ENCODE results near the gene HEATR9. TPM values are rescaled to one million over a fixed set of nuclear protein-coding genes. Genes with fewer than 3 reads are reported as not detected.

The HEATR9 gene
- total and polyA plus RNA-seq, 2 donors (not counting 3 experiments of a cell fraction or from before 2014, with no cell fraction given): not detected

GRCh38 chr17:35846055-35846809 is 22.5 kb downstream of the HEATR9 start:
- H3K36me3 ChIP-seq (ENCODE audit: control insufficient read depth in 2 of 2, extremely low read depth in 1 of 2, insufficient read depth in 2 of 2, low read length in 2 of 2): peaks cover 37 to 44% of the 10 kb centered on the region in 2 experiments
- no peak overlapping the region for H3K9ac ChIP-seq (replicated peaks; ENCODE audit: extremely low read depth, insufficient read depth, low read length)
- H3K9me1 ChIP-seq (replicated peaks; ENCODE audit: control insufficient read depth, extremely low read depth, insufficient read depth, low read length): no peaks in the 10 kb centered on the region
- ChIA-PET CTCF (interaction anchor here (0.8 to 4.1 kb wide), 3 partner anchors 31 to 303 kb away, joined by 3 to 31 read pairs (median 4); no protein-coding TSS in a partner anchor), POLR2A (no interaction called here)
- intact Hi-C loops (cut with micrococcal nuclease) (loop anchor here (10.0 kb wide), 2 partner anchors 99 to 229 kb away; partner anchors contain the start of gene LYZL6), dilution Hi-C loops (cut with MboI; ENCODE audit: extremely low pct_ligation_motif_present, low sequenced_read_pairs) (no loop called here)
- H3K4me1 ChIP-seq (ENCODE audit: control insufficient read depth, extremely low read depth, insufficient read depth, low read length): no peaks in the 10 kb centered on the region
- H3K27ac ChIP-seq (ENCODE audit: insufficient read depth, low read depth, low read length): no peak overlapping the region
- H2AFZ ChIP-seq (ENCODE audit: low read depth, low read length): no peak overlapping the region
- H3K27me3 ChIP-seq (ENCODE audit: control insufficient read depth in 2 of 2, insufficient read depth in 2 of 2, low read length in 2 of 2): no peaks in the 10 kb centered on the region
- H4K20me1 ChIP-seq (replicated peaks; ENCODE audit: control insufficient read depth, extremely low read depth, insufficient read depth, low read length): no peaks in the 10 kb centered on the region
- H3K79me2 ChIP-seq (ENCODE audit: control insufficient read depth, insufficient read depth, low read length): peaks cover 5% of the 10 kb centered on the region
- no TSS peak for BruUV-seq (replicated peaks)
- H3K4me2 ChIP-seq (ENCODE audit: insufficient read depth, low read length): no peak overlapping the region
- no peak overlapping the region for H3K4me3 ChIP-seq (replicated peaks in 1 of 3; ENCODE audit: insufficient read depth in 1 of 3, low read depth in 1 of 3, low read length in 3 of 3)
- no peak for FAIRE-seq
- H3K9me3 ChIP-seq (replicated peaks; ENCODE audit: control insufficient read depth, insufficient read depth, low read length): no peaks in the 10 kb centered on the region
- DNase-seq (ENCODE audit: low read depth, low spot score): no peak
- TF ChIP-seq POLR2A (IDR thresholded peaks at IDR 0.05; ENCODE audit: low read depth, low read length) (no peak), EZH2 (IDR thresholded peaks at IDR 0.05; ENCODE audit: borderline replicate concordance, low read depth, low read length, severe bottlenecking) (no peak), POLR2AphosphoS5 (IDR thresholded peaks at IDR 0.05; ENCODE audit: insufficient read depth, low read depth, low read length) (no peak), MAX (IDR thresholded peaks at IDR 0.05; ENCODE audit: insufficient read depth, insufficient read length) (no peak), GATA2 (IDR thresholded peaks at IDR 0.05; ENCODE audit: insufficient read depth, insufficient read length, low read depth, low read length) (no peak), MYC (IDR thresholded peaks at IDR 0.05; ENCODE audit: low read depth, low read length) (no peak), FOS (IDR thresholded peaks at IDR 0.05; ENCODE audit: borderline replicate concordance, insufficient read depth, low read length) (no peak), JUN (IDR thresholded peaks at IDR 0.05; ENCODE audit: borderline replicate concordance, insufficient read depth, insufficient read length, low read depth) (no peak)
- TF ChIP-seq, protein P1, sequence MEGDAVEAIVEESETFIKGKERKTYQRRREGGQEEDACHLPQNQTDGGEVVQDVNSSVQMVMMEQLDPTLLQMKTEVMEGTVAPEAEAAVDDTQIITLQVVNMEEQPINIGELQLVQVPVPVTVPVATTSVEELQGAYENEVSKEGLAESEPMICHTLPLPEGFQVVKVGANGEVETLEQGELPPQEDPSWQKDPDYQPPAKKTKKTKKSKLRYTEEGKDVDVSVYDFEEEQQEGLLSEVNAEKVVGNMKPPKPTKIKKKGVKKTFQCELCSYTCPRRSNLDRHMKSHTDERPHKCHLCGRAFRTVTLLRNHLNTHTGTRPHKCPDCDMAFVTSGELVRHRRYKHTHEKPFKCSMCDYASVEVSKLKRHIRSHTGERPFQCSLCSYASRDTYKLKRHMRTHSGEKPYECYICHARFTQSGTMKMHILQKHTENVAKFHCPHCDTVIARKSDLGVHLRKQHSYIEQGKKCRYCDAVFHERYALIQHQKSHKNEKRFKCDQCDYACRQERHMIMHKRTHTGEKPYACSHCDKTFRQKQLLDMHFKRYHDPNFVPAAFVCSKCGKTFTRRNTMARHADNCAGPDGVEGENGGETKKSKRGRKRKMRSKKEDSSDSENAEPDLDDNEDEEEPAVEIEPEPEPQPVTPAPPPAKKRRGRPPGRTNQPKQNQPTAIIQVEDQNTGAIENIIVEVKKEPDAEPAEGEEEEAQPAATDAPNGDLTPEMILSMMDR (IDR thresholded peaks at IDR 0.05; ENCODE audit: extremely low read depth in 1 of 2, insufficient read depth in 1 of 2, low read depth in 1 of 2, low read length in 2 of 2): no peak

Data from endothelial cell of umbilical vein (primary cell).